Measurements from ENCODE around the gene ULK3.

DNA sequence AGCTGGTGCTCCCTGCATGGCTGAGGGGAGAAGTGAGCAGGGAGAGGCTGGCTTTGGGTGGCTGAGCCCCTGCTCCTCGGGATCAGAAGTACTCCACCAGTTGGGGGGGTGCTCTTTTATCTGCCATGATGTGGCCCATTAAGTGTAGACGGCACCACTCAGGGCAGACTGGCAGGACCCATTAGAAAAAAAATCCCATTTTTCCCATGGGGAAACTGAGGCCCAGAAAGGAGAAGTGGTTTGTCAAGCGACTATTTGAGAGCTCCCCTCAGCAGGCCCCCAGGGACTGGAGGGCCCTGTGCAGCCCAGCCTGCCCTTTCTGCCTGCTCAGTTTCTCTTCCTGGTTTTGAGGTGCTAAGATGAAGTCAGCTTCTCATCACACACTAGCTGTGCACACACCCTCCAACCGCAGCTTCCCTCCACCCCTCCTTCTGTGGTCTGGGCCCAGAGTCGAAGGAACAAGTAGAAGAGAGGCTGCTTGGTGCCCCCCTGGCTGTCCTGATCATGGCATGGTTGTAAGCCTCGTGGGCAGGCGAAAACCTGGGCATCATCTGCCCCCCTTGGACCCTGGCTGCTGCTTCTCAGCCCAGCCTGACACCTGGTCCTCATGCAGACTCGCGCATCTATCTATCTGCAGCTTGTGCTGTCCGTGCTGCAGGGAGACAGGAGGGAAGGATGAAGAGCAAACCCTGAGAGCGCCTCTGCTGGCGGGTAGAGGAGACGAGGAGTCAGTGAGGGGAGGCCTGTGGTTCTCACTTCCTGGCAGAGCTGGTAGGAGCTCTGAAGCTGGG is 55.5 kb downstream of the ULK3 start:
- TF ChIP-seq, protein P1, sequence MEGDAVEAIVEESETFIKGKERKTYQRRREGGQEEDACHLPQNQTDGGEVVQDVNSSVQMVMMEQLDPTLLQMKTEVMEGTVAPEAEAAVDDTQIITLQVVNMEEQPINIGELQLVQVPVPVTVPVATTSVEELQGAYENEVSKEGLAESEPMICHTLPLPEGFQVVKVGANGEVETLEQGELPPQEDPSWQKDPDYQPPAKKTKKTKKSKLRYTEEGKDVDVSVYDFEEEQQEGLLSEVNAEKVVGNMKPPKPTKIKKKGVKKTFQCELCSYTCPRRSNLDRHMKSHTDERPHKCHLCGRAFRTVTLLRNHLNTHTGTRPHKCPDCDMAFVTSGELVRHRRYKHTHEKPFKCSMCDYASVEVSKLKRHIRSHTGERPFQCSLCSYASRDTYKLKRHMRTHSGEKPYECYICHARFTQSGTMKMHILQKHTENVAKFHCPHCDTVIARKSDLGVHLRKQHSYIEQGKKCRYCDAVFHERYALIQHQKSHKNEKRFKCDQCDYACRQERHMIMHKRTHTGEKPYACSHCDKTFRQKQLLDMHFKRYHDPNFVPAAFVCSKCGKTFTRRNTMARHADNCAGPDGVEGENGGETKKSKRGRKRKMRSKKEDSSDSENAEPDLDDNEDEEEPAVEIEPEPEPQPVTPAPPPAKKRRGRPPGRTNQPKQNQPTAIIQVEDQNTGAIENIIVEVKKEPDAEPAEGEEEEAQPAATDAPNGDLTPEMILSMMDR (IDR thresholded peaks at IDR 0.05) = peak; percentile 9 to 56 (median 37)
- TF ChIP-seq POLR2A (IDR thresholded peaks at IDR 0.05) = no peak

Data from heart left ventricle (tissue), 13 donors.